Activated CD8-positive, alpha-beta T cell treated with anti-CD3 and anti-CD28 coated beads for 36 hours (primary cell): ENCODE measurements around the gene SP110. TPM values are rescaled to one million over a fixed set of nuclear protein-coding genes. Genes with fewer than 3 reads are reported as not detected.

ENCODE experiments used
- ATAC-seq: fragments of 200-7000 bp; cut with Tn5 transposase; one replicate; pipeline ENCODE4 v1.10.0; 2021; ENCODE audit warnings: mild to moderate bottlenecking, moderate library complexity
- CTCF ChIA-PET: fragments of 350-600 bp; sonication (Branson Sonifier 250); formaldehyde crosslinking; loops from one replicate; lab custom pipeline; 2021; ENCODE audit warnings: antibody characterized with exemption; lab: Charles Lee
- POLR2A ChIA-PET: fragments of 350-600 bp; sonication (Branson Sonifier 250); formaldehyde crosslinking; loops from one replicate; lab custom pipeline; 2021; ENCODE audit warnings: antibody characterized with exemption; lab: Charles Lee
- DNase-seq: peaks from one replicate; pipeline ENCODE4 v3.0.0-alpha.2; 2020
- H3K27ac Mint-ChIP-seq: one replicate; pipeline ENCODE4 v1.8.0; 2021; ENCODE audit warnings: mild to moderate bottlenecking, mixed read lengths
- H3K27me3 Mint-ChIP-seq: one replicate; pipeline ENCODE4 v1.8.0; 2021; ENCODE audit warnings: mixed read lengths
- H3K36me3 Mint-ChIP-seq: one replicate; pipeline ENCODE4 v1.8.0; 2021; ENCODE audit warnings: low read depth, mixed read lengths
- H3K4me1 Mint-ChIP-seq: one replicate; pipeline ENCODE4 v1.8.0; 2021; ENCODE audit warnings: low read depth, mixed read lengths
- H3K4me3 Mint-ChIP-seq: one replicate; pipeline ENCODE4 v1.8.0; 2021; ENCODE audit warnings: mild to moderate bottlenecking, moderate library complexity, mixed read lengths
- H3K9me3 Mint-ChIP-seq: one replicate; pipeline ENCODE4 v1.8.0; 2021; ENCODE audit warnings: mixed read lengths
- CTCF ChIP-seq: fragments of 200-600 bp; IDR thresholded peaks from one replicate; pipeline ENCODE4 v1.8.0; 2022; ENCODE audit warnings: antibody characterized with exemption, mild to moderate bottlenecking
- intact Hi-C: fragments of 100-400 bp; cut with micrococcal nuclease; formaldehyde crosslinking; loops from one replicate; pipeline ENCODE4 v1.10.0; 2022
- total RNA-seq, 2 experiments: library from RNA; stranded (reverse); gene quantifications; one replicate each; pipeline ENCODE4 v1.2.3, GENCODE V29; 2021

SP110 gene
- total RNA-seq, 2 experiments from 2014 or later = 67.0 to 69.4 TPM

- Mint-ChIP-seq H3K4me3 (no peak overlapping the region), H3K27ac (no peak overlapping the region), H3K27me3 (peaks cover 3% of the 10 kb centered on the region), H3K9me3 (peaks cover 7% of the 10 kb centered on the region), H3K36me3 (no peaks in the 10 kb centered on the region), H3K4me1 (no peaks in the 10 kb centered on the region)
- CTCF ChIA-PET = no interaction called here
- intact Hi-C loops = no loop called here
- DNase-seq (no peak), ATAC-seq (no peak)
- no peak for TF ChIP-seq CTCF
- POLR2A ChIA-PET = no interaction called here
Observed at GRCh38 chr2:230144355-230144754, 75.4 kb downstream of the SP110 start.

GRCh38 chr2:230140667-230141066 lies 79.1 kb downstream of the SP110 start:
- intact Hi-C loops = no loop called here
- ATAC-seq = no peak
- no peak for DNase-seq
- no peaks in the 10 kb centered on the region for H3K36me3 Mint-ChIP-seq
- H3K4me3 Mint-ChIP-seq = no peak overlapping the region
- H3K27me3 Mint-ChIP-seq = peaks cover 3% of the 10 kb centered on the region
- H3K27ac Mint-ChIP-seq = no peak overlapping the region
- H3K9me3 Mint-ChIP-seq = peaks cover 7% of the 10 kb centered on the region
- TF ChIP-seq CTCF = no peak
- ChIA-PET CTCF (no interaction called here), POLR2A (no interaction called here)
- H3K4me1 Mint-ChIP-seq = no peaks in the 10 kb centered on the region

- ChIA-PET POLR2A (no interaction called here), CTCF (no interaction called here)
- ATAC-seq = no peak
- no peaks in the 10 kb centered on the region for H3K36me3 Mint-ChIP-seq
- intact Hi-C loops = no loop called here
- H3K27me3 Mint-ChIP-seq = peaks cover 3% of the 10 kb centered on the region
- H3K9me3 Mint-ChIP-seq = peaks cover 7% of the 10 kb centered on the region
- no peak for DNase-seq
- no peak overlapping the region for H3K4me3 Mint-ChIP-seq
- H3K4me1 Mint-ChIP-seq = no peaks in the 10 kb centered on the region
- H3K27ac Mint-ChIP-seq = no peak overlapping the region
- no peak for TF ChIP-seq CTCF
Observed at GRCh38 chr2:230137902-230138539, 81.8 kb downstream of the SP110 start.

- no peak for ATAC-seq
- H3K27ac Mint-ChIP-seq = no peak overlapping the region
- no peaks in the 10 kb centered on the region for H3K36me3 Mint-ChIP-seq
- no peak for TF ChIP-seq CTCF
- H3K4me1 Mint-ChIP-seq = no peaks in the 10 kb centered on the region
- H3K27me3 Mint-ChIP-seq = peaks cover 2% of the 10 kb centered on the region
- DNase-seq = no peak
- no peak overlapping the region for H3K4me3 Mint-ChIP-seq
- intact Hi-C loops = no loop called here
- H3K9me3 Mint-ChIP-seq = peaks cover 3% of the 10 kb centered on the region
- ChIA-PET CTCF (interaction anchor here (1.8 kb wide), 1 partner anchor 25 kb away, joined by 5 read pairs; no protein-coding TSS in a partner anchor), POLR2A (no interaction called here)
Observed at GRCh38 chr2:230135130-230135525, 84.7 kb downstream of the SP110 start.

- ATAC-seq (peak; percentile 20), DNase-seq (no peak)
- peaks cover 1% of the 10 kb centered on the region for H3K27me3 Mint-ChIP-seq
- H3K4me1 Mint-ChIP-seq = no peaks in the 10 kb centered on the region
- no peaks in the 10 kb centered on the region for H3K9me3 Mint-ChIP-seq
- H3K27ac Mint-ChIP-seq = no peak overlapping the region
- CTCF ChIA-PET = interaction anchor here (1.8 kb wide), 1 partner anchor 25 kb away, joined by 5 read pairs; no protein-coding TSS in a partner anchor
- POLR2A ChIA-PET = no interaction called here
- intact Hi-C loops = no loop called here
- TF ChIP-seq CTCF = no peak
- no peaks in the 10 kb centered on the region for H3K36me3 Mint-ChIP-seq
- no peak overlapping the region for H3K4me3 Mint-ChIP-seq
Observed at GRCh38 chr2:230134496-230135129, 85.2 kb downstream of the SP110 start.
